ENCODE measurements around the gene DNASE2.

DNA sequence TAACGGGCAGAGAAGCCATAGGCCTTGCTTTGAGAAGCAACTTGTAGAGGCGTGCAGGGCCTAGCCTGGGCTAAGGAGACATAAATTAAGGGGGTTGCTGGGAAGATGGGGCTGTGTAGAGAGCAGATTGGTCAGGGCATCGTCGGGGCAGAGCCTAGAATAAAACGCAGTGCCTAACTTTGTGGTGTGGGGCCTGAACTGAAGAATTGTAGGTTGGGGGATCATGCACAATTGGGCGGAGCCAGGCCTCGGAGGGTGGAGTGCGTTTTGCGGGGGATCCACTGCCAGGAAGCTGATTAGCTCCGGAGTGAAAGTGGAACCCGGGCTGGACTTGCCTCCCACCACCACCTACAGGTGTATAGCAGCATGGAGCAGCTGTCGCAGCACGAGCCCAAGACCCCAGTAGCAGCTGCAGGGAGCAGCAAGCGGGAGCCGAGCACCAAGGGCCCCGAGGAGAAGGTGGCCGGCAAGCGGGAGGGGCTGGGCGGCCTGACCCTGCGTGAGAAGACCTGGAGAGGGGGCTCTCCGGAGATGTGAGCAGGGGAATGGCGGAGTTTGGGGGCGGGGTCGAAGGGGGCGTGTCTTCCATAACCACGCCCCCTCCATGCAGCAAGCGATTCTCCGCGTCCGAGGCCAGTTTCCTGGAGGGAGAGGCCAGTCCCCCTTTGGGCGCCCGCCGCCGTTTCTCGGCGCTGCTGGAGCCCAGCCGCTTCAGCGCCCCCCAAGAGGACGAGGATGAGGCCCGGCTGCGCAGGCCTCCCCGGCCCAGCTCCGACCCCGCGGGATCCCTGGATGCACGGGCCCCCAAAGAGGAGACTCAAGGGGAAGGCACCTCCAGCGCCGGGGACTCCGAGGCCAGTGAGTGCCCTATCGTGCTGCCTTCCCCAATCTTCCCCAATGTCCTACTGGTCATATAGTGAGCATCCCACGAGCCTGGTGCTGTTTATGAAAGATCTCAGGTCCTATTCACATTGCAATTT, 13.8 kb downstream of the DNASE2 start:
- TF ChIP-seq, protein P1, sequence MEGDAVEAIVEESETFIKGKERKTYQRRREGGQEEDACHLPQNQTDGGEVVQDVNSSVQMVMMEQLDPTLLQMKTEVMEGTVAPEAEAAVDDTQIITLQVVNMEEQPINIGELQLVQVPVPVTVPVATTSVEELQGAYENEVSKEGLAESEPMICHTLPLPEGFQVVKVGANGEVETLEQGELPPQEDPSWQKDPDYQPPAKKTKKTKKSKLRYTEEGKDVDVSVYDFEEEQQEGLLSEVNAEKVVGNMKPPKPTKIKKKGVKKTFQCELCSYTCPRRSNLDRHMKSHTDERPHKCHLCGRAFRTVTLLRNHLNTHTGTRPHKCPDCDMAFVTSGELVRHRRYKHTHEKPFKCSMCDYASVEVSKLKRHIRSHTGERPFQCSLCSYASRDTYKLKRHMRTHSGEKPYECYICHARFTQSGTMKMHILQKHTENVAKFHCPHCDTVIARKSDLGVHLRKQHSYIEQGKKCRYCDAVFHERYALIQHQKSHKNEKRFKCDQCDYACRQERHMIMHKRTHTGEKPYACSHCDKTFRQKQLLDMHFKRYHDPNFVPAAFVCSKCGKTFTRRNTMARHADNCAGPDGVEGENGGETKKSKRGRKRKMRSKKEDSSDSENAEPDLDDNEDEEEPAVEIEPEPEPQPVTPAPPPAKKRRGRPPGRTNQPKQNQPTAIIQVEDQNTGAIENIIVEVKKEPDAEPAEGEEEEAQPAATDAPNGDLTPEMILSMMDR (conservative IDR thresholded peaks at IDR 0.05; ENCODE audit: low read depth, low read length): no peak; the same call in 1 of the 2 replicates
- no peak for TF ChIP-seq EZH2 (IDR thresholded peaks at IDR 0.05; ENCODE audit: borderline replicate concordance, low read depth, low read length, poor library complexity, severe bottlenecking)

Data from A673 (cell line).